Tracheal epithelial cell (primary cell): ENCODE measurements around the gene CAMLG. TPM values are rescaled to one million over a fixed set of nuclear protein-coding genes. Genes with fewer than 3 reads are reported as not detected.

ENCODE experiments used
- total RNA-seq: library from RNA; depleted of rRNA; stranded (reverse); fragments of >200 nt; gene quantifications from 2 replicates; pipeline ENCODE4 v1.2.1, GENCODE V29; 2014

The CAMLG gene
- total RNA-seq, result 26.0 and 30.5 TPM in 2 replicates

GRCh38 chr5:134738133-134738962 is at the start of gene CAMLG:
Gene CAMLG (plus strand): TSS chr5:134738548. CDS start chr5:134738621, 73 bp downstream.

GRCh38 chr5:134758504-134759341 is 20.4 kb downstream of the CAMLG start, which contains the start of gene DDX46:
Gene DDX46 (plus strand): TSS chr5:134758779. CDS start chr5:134758939, 160 bp downstream.

Other genes with a start within 250 kb of the CAMLG start
- 13.5 and 25.2 TPM in 2 replicates for gene JADE2, start 212.9 kb upstream of the CAMLG start, total RNA-seq
- gene SAR1B, start 105.7 kb upstream of the CAMLG start, total RNA-seq, result 38.4 and 77.8 TPM in 2 replicates
- 11.1 and 16.4 TPM in 2 replicates for gene SEC24A, start 89.8 kb upstream of the CAMLG start, total RNA-seq
- 8.7 and 11.1 TPM in 2 replicates for gene DDX46, start 20.2 kb downstream of the CAMLG start, total RNA-seq
- gene C5orf24, start 107.4 kb downstream of the CAMLG start, total RNA-seq, result 27.2 and 30.9 TPM in 2 replicates
- gene TXNDC15, start 135.8 kb downstream of the CAMLG start, total RNA-seq, result 29.2 and 54.5 TPM in 2 replicates
- 2.4 and 6.4 TPM in 2 replicates for gene PCBD2, start 166.6 kb downstream of the CAMLG start, total RNA-seq
- under 0.01 TPM in 1 of 2 replicates, not detected in the other for gene CATSPER3, start 229.4 kb downstream of the CAMLG start, total RNA-seq